HG03354 (cell line): ENCODE measurements around the gene ATP1A3.

Experiments used
- ATAC-seq: cut with Tn5 transposase; IDR thresholded peaks from one replicate; pipeline ENCODE4 v1.9.1; 2021; ENCODE audit warnings: mild to moderate bottlenecking; ENCODE audit not compliant: unreplicated experiment, poor library complexity, severe bottlenecking

ATP1A3 gene

GRCh38 chr19:41990615-41991014 lies 3.4 kb downstream of the ATP1A3 start:
- no peak for ATAC-seq

DNA sequence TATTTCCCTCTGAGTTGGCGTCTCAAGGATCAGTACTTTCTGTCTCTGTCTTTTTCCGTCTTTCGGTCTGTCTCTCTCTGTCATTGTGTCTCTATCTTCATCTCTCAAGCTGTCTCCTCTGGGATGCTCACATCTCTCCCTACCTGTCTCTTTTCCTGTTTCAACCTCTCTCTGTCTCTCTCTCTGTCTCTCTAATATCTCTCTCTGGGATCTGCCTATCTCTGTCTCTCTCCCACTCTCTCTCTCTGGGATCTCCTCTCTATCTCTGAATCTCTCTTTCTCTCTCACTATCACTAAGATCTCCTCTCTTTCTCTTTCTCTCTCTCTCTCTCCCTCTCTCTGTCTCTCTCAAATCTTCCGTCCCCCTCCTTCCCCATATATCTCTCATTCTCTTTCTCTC lies 4.0 kb downstream of the ATP1A3 start:
- ATAC-seq, result no peak

- no peak for ATAC-seq
Observed at GRCh38 chr19:41988947-41989346, 5.1 kb downstream of the ATP1A3 start.

- no peak for ATAC-seq
Observed at GRCh38 chr19:41987141-41987860, 6.7 kb downstream of the ATP1A3 start.

GRCh38 chr19:41984961-41985360 lies 9.1 kb downstream of the ATP1A3 start:
- no peak for ATAC-seq

DNA sequence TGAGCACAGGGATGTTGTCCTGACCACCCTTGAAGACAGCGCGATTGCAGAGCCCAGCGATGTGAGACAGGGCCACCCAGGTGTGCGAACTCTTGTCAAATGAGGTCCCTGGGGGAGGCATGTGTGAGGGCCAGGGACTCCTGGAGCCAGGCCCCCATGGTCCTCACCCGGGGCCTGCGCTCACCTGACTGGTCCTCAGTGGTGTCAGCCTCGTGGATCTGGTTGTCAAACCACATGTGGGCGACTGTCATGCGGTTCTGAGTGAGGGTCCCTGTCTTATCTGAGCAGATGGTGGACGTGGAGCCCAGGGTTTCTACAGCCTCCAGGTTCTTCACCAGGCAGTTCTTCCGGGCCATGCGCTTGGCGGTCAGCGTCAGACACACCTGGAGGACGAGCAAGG lies 12.3 kb downstream of the ATP1A3 start:
- ATAC-seq, result no peak

DNA sequence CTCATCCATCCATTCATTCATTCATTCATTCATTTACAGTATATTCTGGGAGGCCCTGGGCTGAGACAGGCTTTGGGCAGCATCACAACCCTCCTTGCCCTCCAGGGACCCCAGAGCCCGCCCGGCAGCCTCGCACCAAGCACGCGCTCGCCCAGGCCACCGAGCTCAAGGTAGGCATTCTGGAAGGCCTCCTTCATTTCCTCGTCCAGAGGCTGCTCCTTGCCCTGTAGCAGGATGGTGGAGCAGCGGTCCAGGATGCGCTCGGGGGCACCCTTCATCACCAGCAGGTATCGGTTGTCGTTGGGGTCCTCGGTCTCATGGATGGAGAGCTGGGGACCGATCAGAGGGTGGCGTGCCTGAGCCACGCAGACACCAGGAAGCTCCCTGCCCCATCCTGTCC lies 15.6 kb downstream of the ATP1A3 start:
- ATAC-seq, result no peak

GRCh38 chr19:41977916-41978315 lies 16.1 kb downstream of the ATP1A3 start:
- ATAC-seq, result no peak

DNA sequence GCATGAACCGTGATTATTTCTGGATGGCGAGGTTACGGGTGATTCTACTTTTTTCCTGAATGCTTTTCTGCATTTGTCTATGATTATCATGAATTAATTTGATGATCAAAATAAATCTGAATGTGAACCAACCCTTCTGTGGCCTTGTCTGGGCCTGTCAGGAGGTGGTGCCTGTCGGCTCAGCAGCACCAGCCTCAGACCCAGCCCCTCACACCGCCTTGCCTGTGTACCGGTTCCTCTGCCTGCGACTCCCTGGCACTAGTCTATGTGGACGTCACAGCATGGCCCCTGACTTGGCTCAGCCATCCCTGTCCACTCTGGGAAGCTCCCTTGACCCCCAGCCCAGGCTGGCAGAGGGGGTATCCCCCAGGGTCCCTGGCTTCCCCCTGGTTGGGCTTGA lies 19.4 kb downstream of the ATP1A3 start:
- ATAC-seq, result no peak

- no peak for ATAC-seq
Observed at GRCh38 chr19:41971363-41971762, 22.7 kb downstream of the ATP1A3 start.

DNA sequence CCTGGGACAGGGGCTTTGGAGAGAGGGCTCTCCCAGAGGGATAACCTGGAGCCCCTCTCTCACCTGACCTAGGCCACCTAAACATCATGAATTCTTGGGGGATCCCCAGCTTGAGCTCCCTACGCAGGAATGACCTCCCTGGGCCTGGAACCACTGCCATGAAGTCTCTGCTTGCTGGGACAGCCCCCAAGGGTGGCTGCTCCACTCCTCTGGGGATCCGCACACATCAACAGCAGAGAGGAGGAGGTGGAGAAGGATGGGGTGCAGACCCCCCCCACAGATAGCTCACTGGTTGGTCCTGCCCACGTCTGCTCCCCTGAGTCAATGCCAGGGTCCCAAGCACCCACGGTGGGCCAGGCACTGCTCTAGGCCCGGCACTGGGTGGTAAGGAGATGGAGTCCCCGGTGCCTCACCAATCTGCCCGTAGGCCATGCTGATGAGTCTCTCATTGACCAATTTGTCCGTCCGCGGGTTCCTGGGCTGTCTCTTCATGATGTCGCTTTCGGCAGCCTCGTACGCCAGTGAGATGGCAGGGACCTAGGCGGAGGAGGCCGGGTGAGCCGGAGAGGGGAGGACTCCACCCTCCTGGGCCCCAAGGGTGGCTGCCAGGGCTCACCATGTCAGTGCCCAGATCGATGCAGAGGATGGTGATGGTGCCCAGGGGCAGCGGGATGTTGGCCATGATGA lies 24.1 kb downstream of the ATP1A3 start:
- no peak for ATAC-seq

GRCh38 chr19:41968751-41969595 lies 25.1 kb downstream of the ATP1A3 start:
- ATAC-seq, result no peak

DNA sequence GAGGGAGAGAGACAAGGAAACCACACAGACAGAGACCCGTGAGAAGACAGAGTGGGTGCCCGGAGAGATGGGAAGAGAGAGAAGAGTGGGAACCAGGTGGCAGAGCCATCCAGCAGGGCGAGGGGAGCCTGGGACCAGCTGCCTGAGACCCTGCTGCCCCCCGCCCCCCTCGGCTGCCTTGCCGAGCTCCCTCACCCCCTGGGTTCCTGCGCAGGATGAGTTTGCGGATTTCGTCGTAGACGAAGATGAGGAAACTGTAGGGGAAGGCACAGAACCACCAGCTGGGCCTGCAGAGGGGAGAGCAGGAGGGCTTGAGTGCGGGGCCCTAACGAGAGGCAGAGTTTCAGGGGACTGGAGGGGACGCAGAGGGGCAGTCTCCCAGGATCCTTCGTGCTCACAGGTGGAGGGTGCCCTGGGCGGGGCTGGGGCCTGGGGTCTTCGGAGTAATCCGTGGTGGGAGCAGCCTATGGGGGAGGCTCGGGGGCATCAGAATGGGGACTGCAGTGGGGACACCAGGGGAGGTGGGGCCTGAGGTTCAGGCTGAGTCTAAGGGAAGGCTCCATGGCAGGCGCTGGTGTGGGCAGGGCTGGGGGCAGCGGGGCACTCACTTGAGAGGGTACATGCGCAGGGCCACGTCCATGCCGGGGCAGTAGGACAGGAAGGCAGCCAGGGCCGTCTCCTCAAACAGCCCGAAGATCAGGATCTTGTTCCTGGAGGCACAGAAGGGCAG lies 26.8 kb downstream of the ATP1A3 start:
- no peak for ATAC-seq

GRCh38 chr19:41965106-41965505 lies 28.9 kb downstream of the ATP1A3 start:
- no peak for ATAC-seq

DNA sequence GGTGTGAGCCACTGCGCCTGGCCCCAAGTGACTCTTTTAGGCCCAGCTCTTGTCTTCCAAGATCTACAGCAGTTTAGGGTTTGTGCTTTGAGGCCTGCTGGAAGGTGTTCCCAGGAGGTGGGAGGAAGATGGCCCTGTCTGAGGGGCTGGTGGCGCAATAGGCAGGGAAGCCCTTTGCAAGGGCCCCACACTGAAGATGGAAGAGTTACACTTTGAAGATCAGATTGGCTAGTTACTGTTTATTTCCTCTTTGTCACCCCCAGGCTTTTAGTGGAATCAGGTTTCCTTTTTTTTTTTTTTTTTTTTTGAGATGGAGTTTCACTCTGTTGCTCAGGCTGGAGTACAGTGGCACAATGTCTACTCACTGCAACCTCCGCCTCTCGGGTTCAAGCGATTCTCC lies 33.1 kb downstream of the ATP1A3 start:
- no peak for ATAC-seq

DNA sequence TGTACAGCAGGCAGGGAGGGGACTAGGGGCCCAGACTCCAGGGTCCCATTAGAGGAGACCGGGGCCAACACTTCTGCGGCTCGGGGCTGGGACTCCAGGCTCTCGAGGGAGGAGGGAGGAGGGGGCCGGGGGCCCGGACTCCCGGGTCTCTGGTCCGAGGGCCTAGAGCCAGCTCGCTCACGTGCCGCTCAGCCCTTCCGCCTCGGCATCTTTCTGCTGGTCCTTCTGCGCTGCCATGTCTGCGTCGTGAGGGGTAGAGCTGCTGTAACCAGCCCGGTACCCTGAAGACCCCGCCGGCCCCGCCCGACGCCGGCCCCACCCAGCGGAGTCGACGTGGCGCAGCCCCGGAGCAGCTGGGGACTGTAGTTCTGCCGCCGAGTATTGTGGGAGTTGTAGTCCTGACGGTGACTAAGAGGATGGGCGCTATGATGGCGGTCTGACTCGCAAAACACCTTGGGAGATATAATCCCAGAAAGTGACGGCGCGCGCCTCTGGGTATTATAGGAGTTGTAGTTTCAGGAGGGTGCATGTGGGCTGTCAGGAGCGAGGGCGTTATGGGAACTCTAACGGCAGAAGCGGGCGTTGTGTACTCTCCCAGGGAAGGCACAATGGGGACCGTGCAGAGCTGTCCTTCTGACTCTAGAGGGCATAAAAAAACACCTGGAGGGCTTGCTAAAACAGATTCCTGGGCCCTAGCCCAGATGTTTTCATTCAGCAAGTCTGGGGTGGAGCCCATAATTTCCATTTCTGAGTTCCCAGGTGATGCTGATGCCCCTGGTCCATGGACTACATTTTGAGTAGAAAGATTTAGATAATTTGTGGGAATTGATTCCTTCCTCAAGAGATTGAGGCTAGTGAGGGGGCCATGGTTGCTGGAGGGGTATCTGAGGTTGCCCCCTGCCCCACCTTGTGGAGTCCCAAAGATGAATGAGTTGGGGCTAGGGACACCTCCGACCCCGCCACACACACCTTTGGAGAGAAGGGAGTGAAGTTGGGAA lies 34.7 kb downstream of the ATP1A3 start, which contains the start of gene RABAC1:
Gene RABAC1, minus strand, starts transcription at position 266 of the 998 bp plus-strand sequence. Its CDS starts 29 bp downstream, at position 237.
- ATAC-seq, result peak; percentile 84

DNA sequence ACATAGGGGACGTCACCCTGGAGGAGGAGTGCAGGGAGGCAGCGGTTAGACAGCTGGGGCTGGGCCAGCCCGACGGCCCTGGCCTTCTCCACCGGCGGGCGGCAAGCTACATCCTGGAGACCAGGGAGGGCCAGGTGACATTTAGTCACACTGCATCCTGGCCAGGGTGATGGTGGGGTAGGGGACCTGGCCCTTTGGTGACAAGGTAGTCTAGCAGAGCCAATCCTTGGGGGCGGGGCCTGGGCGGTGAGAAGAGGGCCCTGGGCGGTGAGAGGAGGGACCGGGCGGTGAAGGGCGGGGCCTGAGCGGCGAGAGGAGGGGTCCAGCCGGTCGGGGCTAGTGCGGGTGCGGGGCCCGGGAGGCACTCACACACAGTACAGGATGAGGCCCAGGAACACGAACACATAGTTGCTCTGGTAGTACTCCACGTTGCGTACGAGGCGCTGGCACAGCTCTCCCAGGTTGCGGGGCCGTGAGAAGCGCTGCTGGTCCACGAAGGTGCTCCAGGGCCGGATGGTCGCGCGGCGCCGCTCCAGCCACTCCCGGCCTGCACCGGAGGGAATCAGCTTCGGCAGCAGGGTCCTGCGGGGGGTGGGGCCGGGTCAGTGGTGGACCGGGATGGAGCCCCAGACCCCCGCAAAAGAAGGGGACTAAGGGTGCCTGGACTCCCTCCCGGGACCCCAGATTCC lies 35.5 kb downstream of the ATP1A3 start:
- peak; percentile 49 for ATAC-seq

GRCh38 chr19:41957838-41958366 lies 36.1 kb downstream of the ATP1A3 start:
- ATAC-seq, result peak; percentile 53
